Endothelial cell of umbilical vein (primary cell): Measurements from ENCODE around the gene FBXL2. TPM values are rescaled to one million over a fixed set of nuclear protein-coding genes. Genes with fewer than 3 reads are reported as not detected.

Experiments used
- BruUV-seq: library from RNA; stranded (reverse); fragments of 400-500 nt; replicated peaks from 2 replicates; lab custom pipeline; 2021; lab: Mats Ljungman, UMichigan
- CTCF ChIA-PET: fragments of 300-600, 350-600 bp; sonication (Branson Sonifier 250); formaldehyde crosslinking; loops from one replicate; lab custom pipeline; 2021; ENCODE audit warnings: antibody characterized with exemption, inconsistent platforms; lab: Charles Lee
- POLR2A ChIA-PET: fragments of 300-600, 350-600 bp; sonication (Branson Sonifier 250); formaldehyde crosslinking; loops from one replicate; lab custom pipeline; 2021; ENCODE audit warnings: antibody characterized with exemption, inconsistent platforms; lab: Charles Lee
- DNase-seq: peaks from one replicate; pipeline ENCODE4 v3.0.0-alpha.2; 2011; ENCODE audit warnings: low read depth, low spot score
- FAIRE-seq: peaks from 2 replicates; lab custom pipeline; 2011; peaks lifted over from hg19 to GRCh38; lab: Jason Lieb, UNC
- H2AFZ ChIP-seq: 2 replicates; pipeline ENCODE4 v1.6.0; 2012; ENCODE audit warnings: low read depth, low read length, control low read depth, inconsistent platforms
- H3K27ac ChIP-seq: 2 replicates; pipeline ENCODE4 v1.5.1; 2011; ENCODE audit warnings: low read depth, mild to moderate bottlenecking, control low read depth, low read length, moderate library complexity; ENCODE audit not compliant: insufficient read depth
- H3K27me3 ChIP-seq, 2 experiments: 2 replicates each; pipeline versions ENCODE4 v1.6.0 to v1.6.1; 2011; ENCODE audit warnings: low read length in 2 of 2, mixed read lengths in 1 of 2; ENCODE audit not compliant: control insufficient read depth in 2 of 2, insufficient read depth in 2 of 2
- H3K36me3 ChIP-seq, 2 experiments: 2 replicates in 1 of 2; 3 replicates in 1 of 2; pipeline ENCODE4 v1.5.1; 2011; ENCODE audit warnings: low read length in 2 of 2, mild to moderate bottlenecking in 1 of 2, moderate library complexity in 1 of 2; ENCODE audit not compliant: control insufficient read depth in 2 of 2, insufficient read depth in 2 of 2; ENCODE audit errors: extremely low read depth in 1 of 2
- H3K4me1 ChIP-seq: 3 replicates; pipeline ENCODE4 v1.5.1; 2011; ENCODE audit warnings: mild to moderate bottlenecking, low read length; ENCODE audit not compliant: control insufficient read depth, insufficient read depth; ENCODE audit errors: extremely low read depth
- H3K4me2 ChIP-seq: 2 replicates; pipeline ENCODE4 v1.6.1; 2011; ENCODE audit warnings: low read length, control low read depth, mixed read lengths; ENCODE audit not compliant: insufficient read depth
- H3K4me3 ChIP-seq, 3 experiments: fragments of 200-600 bp in 1 of 3; sonication (generic), shearing (Covaris generic) in 1 of 3; replicated peaks in 1 of 3; 2 replicates each; pipeline ENCODE4 v1.5.1; 2011 to 2016; ENCODE audit warnings: control low read depth in 3 of 3, low read length in 3 of 3, mild to moderate bottlenecking in 2 of 3, inconsistent platforms in 1 of 3, low read depth in 1 of 3, moderate library complexity in 1 of 3; ENCODE audit not compliant: insufficient read depth in 1 of 3
- H3K79me2 ChIP-seq: 2 replicates; pipeline ENCODE4 v1.6.0; 2012; ENCODE audit warnings: low read length, inconsistent platforms; ENCODE audit not compliant: control insufficient read depth, insufficient read depth
- H3K9ac ChIP-seq: replicated peaks from 2 replicates; pipeline ENCODE3; 2011; ENCODE audit warnings: low read length, control low read depth; ENCODE audit not compliant: insufficient read depth; ENCODE audit errors: extremely low read depth
- H3K9me1 ChIP-seq: replicated peaks from 3 replicates; pipeline ENCODE4 v1.6.0; 2011; ENCODE audit warnings: mild to moderate bottlenecking, low read length; ENCODE audit not compliant: control insufficient read depth, insufficient read depth; ENCODE audit errors: extremely low read depth
- H3K9me3 ChIP-seq: replicated peaks from 2 replicates; pipeline ENCODE4 v1.5.1; 2012; ENCODE audit warnings: low read length, inconsistent platforms; ENCODE audit not compliant: control insufficient read depth, insufficient read depth
- H4K20me1 ChIP-seq: replicated peaks from 2 replicates; pipeline ENCODE3; 2011; ENCODE audit warnings: mild to moderate bottlenecking, low read length; ENCODE audit not compliant: control insufficient read depth, insufficient read depth; ENCODE audit errors: extremely low read depth
- CTCF ChIP-seq, 2 donors: IDR thresholded peaks; 1 replicate in 1 of 2; 2 replicates in 1 of 2; pipeline ENCODE4 v1.5.1; 2011; ENCODE audit warnings: low read length in 2 of 2, mild to moderate bottlenecking in 2 of 2, moderate library complexity in 2 of 2, control low read depth in 1 of 2, inconsistent platforms in 1 of 2, low read depth in 1 of 2; ENCODE audit not compliant: insufficient read depth in 1 of 2; ENCODE audit errors: extremely low read depth in 1 of 2
- EZH2 ChIP-seq: IDR thresholded peaks from 2 replicates; pipeline ENCODE4 v1.6.1; 2012; ENCODE audit warnings: borderline replicate concordance, low read depth, mild to moderate bottlenecking, moderate library complexity, low read length, inconsistent platforms; ENCODE audit not compliant: severe bottlenecking
- JUN ChIP-seq: IDR thresholded peaks from 2 replicates; pipeline ENCODE4 v1.6.1; 2011; ENCODE audit warnings: borderline replicate concordance, low read depth; ENCODE audit not compliant: insufficient read length, insufficient read depth
- MYC ChIP-seq: IDR thresholded peaks from one replicate; pipeline ENCODE4 v1.6.1; 2011; ENCODE audit warnings: mild to moderate bottlenecking, low read depth, low read length
- POLR2AphosphoS5 ChIP-seq: IDR thresholded peaks from 2 replicates; pipeline ENCODE4 v1.6.1; 2012; ENCODE audit warnings: low read depth, mild to moderate bottlenecking, control low read depth, low read length, moderate library complexity; ENCODE audit not compliant: insufficient read depth
- dilution Hi-C: fragments of 300-500 bp; cut with MboI; formaldehyde crosslinking; loops from one replicate; pipeline ENCODE4 v1.15.0; 2019; ENCODE audit warnings: low sequenced_read_pairs; ENCODE audit not compliant: extremely low pct_ligation_motif_present
- intact Hi-C: fragments of 100-400 bp; cut with micrococcal nuclease; formaldehyde crosslinking; loops from one replicate; pipeline ENCODE4 v1.10.0; 2022
- polyA plus RNA-seq, 4 experiments: library from polyadenylated mRNA; depleted of rRNA in 3 of 4; stranded (reverse) in 3 of 4; unstranded in 1 of 4; fragments of >200 nt; gene quantifications; 2 replicates each; pipeline versions ENCODE4 v1.2.1 to v1.2.3, GENCODE V29; 2011 to 2012; ENCODE audit warnings: missing spikeins in 1 of 4
- total RNA-seq: library from RNA; stranded (reverse); gene quantifications from 2 replicates; pipeline ENCODE4 v1.2.3, GENCODE V29; 2021

Gene FBXL2
- total and polyA plus RNA-seq, 2 donors (not counting 3 experiments of a cell fraction or from before 2014, with no cell fraction given): 21.7 to 44.7 TPM

GRCh38 chr3:33358172-33358781 lies 81.0 kb downstream of the FBXL2 start:
- Histone ChIP-seq H2AFZ (no peak overlapping the region), H3K9me1 (no peaks in the 10 kb centered on the region), H3K4me2 (no peak overlapping the region), H3K79me2 (no peaks in the 10 kb centered on the region), H3K9ac (no peak overlapping the region), H3K36me3 (no peaks in the 10 kb centered on the region), H3K4me1 (peaks cover 18% of the 10 kb centered on the region), H3K27me3 (no peaks in the 10 kb centered on the region), H3K4me3 (no peak overlapping the region), H4K20me1 (no peaks in the 10 kb centered on the region), H3K9me3 (no peaks in the 10 kb centered on the region), H3K27ac (no peak overlapping the region)
- no TSS peak for BruUV-seq
- ChIA-PET POLR2A (no interaction called here), CTCF (interaction anchor here (1.0 to 3.9 kb wide), 3 partner anchors 15 to 227 kb away, joined by 3 to 40 read pairs (median 3); no protein-coding TSS in a partner anchor)
- dilution Hi-C loops (loop anchor here (10.0 kb wide), 1 partner anchor 223 kb away; no protein-coding TSS in a partner anchor), intact Hi-C loops (no loop called here)
- DNase-seq: no peak
- no peak for TF ChIP-seq POLR2AphosphoS5
- TF ChIP-seq MYC: no peak
- TF ChIP-seq CTCF (IDR thresholded peaks at IDR 0.05; ENCODE audit: extremely low read depth in 1 of 2, insufficient read depth in 1 of 2, low read depth in 1 of 2, low read length in 2 of 2): no peak
- no peak for TF ChIP-seq EZH2
- TF ChIP-seq JUN: no peak
- no peak for FAIRE-seq
